Anterior cingulate cortex (tissue), 58 donors: Measurements from ENCODE around the gene EPS8L3.

ENCODE experiments used
- DNase-seq, 58 donors: peaks; one replicate each; lab custom pipeline; 2025; lab: John Stamatoyannopoulos, UW

The EPS8L3 gene

GRCh38 chr1:109782927-109783326 is 19.2 kb upstream of the EPS8L3 start:
- DNase-seq = no peak

GRCh38 chr1:109782514-109782913 is 18.8 kb upstream of the EPS8L3 start:
- DNase-seq = no peak

GRCh38 chr1:109781806-109782205 is 18.1 kb upstream of the EPS8L3 start:
- no peak for DNase-seq

- DNase-seq = no peak
Observed at GRCh38 chr1:109780982-109781381, 17.3 kb upstream of the EPS8L3 start.

- DNase-seq = no peak
Observed at GRCh38 chr1:109777980-109778625, 14.4 kb upstream of the EPS8L3 start.

GRCh38 chr1:109777436-109777835 is 13.7 kb upstream of the EPS8L3 start:
- DNase-seq = no peak

- peak in 55 of 58 donors; percentile 27 to 89 (median 71) for DNase-seq
Observed at GRCh38 chr1:109776911-109777310, 13.2 kb upstream of the EPS8L3 start.

- DNase-seq = no peak
Observed at GRCh38 chr1:109776206-109776835, 12.6 kb upstream of the EPS8L3 start.

GRCh38 chr1:109775398-109775797 is 11.7 kb upstream of the EPS8L3 start:
- DNase-seq = no peak

- DNase-seq = no peak
Observed at GRCh38 chr1:109773900-109774485, 10.3 kb upstream of the EPS8L3 start.

- DNase-seq = peak in 54 of 58 donors; percentile 19 to 84 (median 66)
Observed at GRCh38 chr1:109773203-109773899, 9.6 kb upstream of the EPS8L3 start.

GRCh38 chr1:109772658-109773202 is 9.0 kb upstream of the EPS8L3 start:
- DNase-seq = no peak

GRCh38 chr1:109771712-109772657 is 8.3 kb upstream of the EPS8L3 start:
- no peak for DNase-seq

- peak in 55 of 58 donors; percentile 25 to 94 (median 74) for DNase-seq
Observed at GRCh38 chr1:109770331-109771095, 6.8 kb upstream of the EPS8L3 start.

GRCh38 chr1:109769330-109770078 is 5.8 kb upstream of the EPS8L3 start:
- no peak for DNase-seq

GRCh38 chr1:109768820-109769219 is 5.1 kb upstream of the EPS8L3 start:
- DNase-seq = peak in 2 of 58 donors; percentile 27 to 31

- DNase-seq = no peak
Observed at GRCh38 chr1:109768335-109768650, 4.6 kb upstream of the EPS8L3 start.

- DNase-seq = no peak
Observed at GRCh38 chr1:109767637-109768334, 4.1 kb upstream of the EPS8L3 start.
